ENCODE results near the gene CADPS. TPM values are rescaled to one million over a fixed set of nuclear protein-coding genes. Genes with fewer than 3 reads are reported as not detected.

The CADPS gene
- total and polyA plus RNA-seq, 11 donors, result 3.6 to 37.8 (median 12.9) TPM

GRCh38 chr3:62805580-62806277 is 69.5 kb downstream of the CADPS start:
- 58 to 73% (median 67%) methylated on average over 2 of the region's 2 CpGs for WGBS, 4 donors
- TF ChIP-seq POLR2A (IDR thresholded peaks at IDR 0.05) (no peak), CTCF (IDR thresholded peaks at IDR 0.05) (no peak)
- no peaks in the 10 kb centered on the region for H3K9me3 ChIP-seq

GRCh38 chr3:62805106-62805505 is 70.1 kb downstream of the CADPS start:
- Histone ChIP-seq H3K36me3 (no peaks in the 10 kb centered on the region), H3K27ac (no peak overlapping the region), H3K4me3 (no peak overlapping the region), H3K4me1 (no peaks in the 10 kb centered on the region), H3K27me3 (no peaks in the 10 kb centered on the region), H3K9me3 (no peaks in the 10 kb centered on the region)
- ATAC-seq (no peak), DNase-seq (no peak)
- TF ChIP-seq CTCF (IDR thresholded peaks at IDR 0.05), result no peak
- no peak for TF ChIP-seq POLR2A (IDR thresholded peaks at IDR 0.05)
- intact Hi-C loops (cut with DNase I), result no loop called here
- WGBS, 4 donors, result 75 to 81% (median 77%) methylated on average over 5 of the region's 5 CpGs

More at GRCh38 chr3:62805580-62806277, 69.5 kb downstream of the CADPS start:
- ATAC-seq, result no peak
- no peak overlapping the region for H3K4me3 ChIP-seq
- no peaks in the 10 kb centered on the region for H3K27me3 ChIP-seq
- no peaks in the 10 kb centered on the region for H3K36me3 ChIP-seq
- no peak for DNase-seq
- no peaks in the 10 kb centered on the region for H3K4me1 ChIP-seq
- intact Hi-C loops (cut with DNase I), result no loop called here
- no peak overlapping the region for H3K27ac ChIP-seq

GRCh38 chr3:62803276-62803675 is 71.9 kb downstream of the CADPS start:
- TF ChIP-seq POLR2A (IDR thresholded peaks at IDR 0.05) (no peak), CTCF (IDR thresholded peaks at IDR 0.05) (no peak)
- H3K27ac ChIP-seq, result no peak overlapping the region
- WGBS, 4 donors, result 26 to 48% (median 38%) methylated on average over 2 of the region's 2 CpGs
- ATAC-seq (no peak), DNase-seq (no peak)
- H3K36me3 ChIP-seq, result no peaks in the 10 kb centered on the region
- H3K27me3 ChIP-seq, result no peaks in the 10 kb centered on the region
- no peaks in the 10 kb centered on the region for H3K4me1 ChIP-seq
- H3K9me3 ChIP-seq, result no peaks in the 10 kb centered on the region
- H3K4me3 ChIP-seq, result no peak overlapping the region
- intact Hi-C loops (cut with DNase I), result no loop called here

GRCh38 chr3:62798000-62798399 is 77.2 kb downstream of the CADPS start:
- ATAC-seq (no peak), DNase-seq (no peak)
- Histone ChIP-seq H3K27me3 (no peaks in the 10 kb centered on the region), H3K27ac (no peak overlapping the region), H3K4me1 (no peaks in the 10 kb centered on the region), H3K36me3 (no peaks in the 10 kb centered on the region), H3K9me3 (no peaks in the 10 kb centered on the region), H3K4me3 (no peak overlapping the region)
- 13 to 26% (median 21%) methylated on average over 3 of the region's 3 CpGs for WGBS, 4 donors
- TF ChIP-seq CTCF (IDR thresholded peaks at IDR 0.05), result no peak
- no peak for TF ChIP-seq POLR2A (IDR thresholded peaks at IDR 0.05)
- intact Hi-C loops (cut with DNase I), result no loop called here
